Measurements from ENCODE around the gene POLR3C.
A peak's percentile ranks its signal among the peaks of the same experiment; 100 is the strongest.

Gene POLR3C

DNA sequence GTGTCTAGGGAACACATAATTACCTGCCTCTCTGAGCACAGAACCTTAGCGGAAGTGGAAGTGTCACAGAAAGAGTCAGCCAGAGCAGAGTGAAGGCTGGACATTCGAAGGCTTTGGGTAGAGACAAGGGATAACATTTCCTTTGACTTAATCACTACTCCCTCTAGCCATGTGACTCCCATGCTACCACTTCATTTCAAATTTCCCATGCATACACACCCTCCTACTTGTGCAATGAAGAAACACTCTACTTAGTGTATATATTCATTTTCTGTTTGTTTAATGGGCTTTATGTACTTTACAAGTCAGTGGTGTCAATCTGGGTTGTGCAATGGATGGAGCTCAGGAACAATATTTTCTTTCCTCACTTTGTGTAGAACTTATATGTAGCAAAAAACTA, 54.7 kb downstream of the POLR3C start:
- no peaks in the 10 kb centered on the region for H3K36me3 ChIP-seq (ENCODE audit: control insufficient read depth, insufficient read depth, low read length, severe bottlenecking)
- H3K4me1 ChIP-seq (ENCODE audit: control insufficient read depth, insufficient read depth, low read length), result peaks cover 4% of the 10 kb centered on the region
- H3K9me3 ChIP-seq (ENCODE audit: control insufficient read depth, low read length), result no peaks in the 10 kb centered on the region
- DNase-seq (ENCODE audit: low read depth), result peak; percentile 39
- H3K9ac ChIP-seq (ENCODE audit: low read length), result no peak overlapping the region
- no peak overlapping the region for H3K4me3 ChIP-seq (ENCODE audit: low read length)
- H3K27me3 ChIP-seq (replicated peaks; ENCODE audit: control insufficient read depth, insufficient read depth, low read length), result no peaks in the 10 kb centered on the region

DNA sequence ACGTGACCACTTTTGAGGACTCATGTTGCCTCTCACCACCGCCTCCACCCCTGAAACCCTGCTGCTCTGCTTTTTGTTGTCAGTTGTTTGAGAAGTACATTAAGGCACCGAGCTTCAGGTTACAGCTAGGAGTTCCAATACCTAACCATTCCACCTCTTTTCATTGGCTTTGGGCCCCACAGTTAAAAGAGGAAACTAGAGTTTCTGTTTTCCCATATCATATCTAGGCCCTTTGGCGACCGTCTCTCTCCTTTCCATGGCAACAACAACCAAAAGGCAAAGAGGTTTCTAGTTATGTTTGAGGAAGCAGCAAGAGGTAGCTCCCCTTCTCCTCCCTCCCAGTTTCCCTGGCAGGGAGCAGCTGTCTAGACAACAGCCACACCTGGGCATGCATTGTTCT, 55.8 kb downstream of the POLR3C start:
- Histone ChIP-seq H3K9me3 (ENCODE audit: control insufficient read depth, low read length) (no peaks in the 10 kb centered on the region), H3K36me3 (ENCODE audit: control insufficient read depth, insufficient read depth, low read length, severe bottlenecking) (no peaks in the 10 kb centered on the region), H3K4me1 (ENCODE audit: control insufficient read depth, insufficient read depth, low read length) (peaks cover 15% of the 10 kb centered on the region), H3K4me3 (ENCODE audit: low read length) (no peak overlapping the region), H3K9ac (ENCODE audit: low read length) (no peak overlapping the region), H3K27me3 (replicated peaks; ENCODE audit: control insufficient read depth, insufficient read depth, low read length) (no peaks in the 10 kb centered on the region)
- no peak for DNase-seq (ENCODE audit: low read depth)

DNA sequence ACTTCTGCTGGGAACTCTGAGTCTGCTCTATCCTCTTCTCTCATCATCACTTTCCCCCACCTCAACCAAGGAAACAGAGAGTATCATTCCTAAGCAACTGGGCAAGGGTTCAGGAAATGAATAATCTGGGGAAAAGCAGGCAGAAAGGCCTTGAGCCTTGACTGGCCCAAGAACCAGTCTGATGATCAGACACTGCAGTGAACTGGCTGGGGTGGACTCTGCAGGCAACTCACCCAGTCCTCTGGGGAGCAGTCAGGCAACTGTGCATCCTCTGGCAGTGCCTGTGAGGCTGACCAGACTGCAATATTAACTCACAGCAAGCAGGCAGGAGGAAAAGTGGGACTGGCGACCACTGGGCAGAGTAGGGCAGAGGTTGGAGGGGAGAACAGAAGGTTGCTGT, 60.7 kb downstream of the POLR3C start:
- Histone ChIP-seq H3K27me3 (replicated peaks; ENCODE audit: control insufficient read depth, insufficient read depth, low read length) (no peaks in the 10 kb centered on the region), H3K4me1 (ENCODE audit: control insufficient read depth, insufficient read depth, low read length) (peaks cover 25% of the 10 kb centered on the region), H3K9ac (ENCODE audit: low read length) (peak overlapping the region; percentile 48), H3K36me3 (ENCODE audit: control insufficient read depth, insufficient read depth, low read length, severe bottlenecking) (no peaks in the 10 kb centered on the region), H3K4me3 (ENCODE audit: low read length) (peak overlapping the region; percentile 85), H3K9me3 (ENCODE audit: control insufficient read depth, low read length) (no peaks in the 10 kb centered on the region)
- no peak for DNase-seq (ENCODE audit: low read depth)

- DNase-seq (ENCODE audit: low read depth), result peak; percentile 88
- Histone ChIP-seq H3K4me3 (ENCODE audit: low read length) (peak within 1 kb of the TSS; percentile 85), H3K27me3 (replicated peaks; ENCODE audit: control insufficient read depth, insufficient read depth, low read length) (no peaks in the 10 kb centered on the region), H3K36me3 (ENCODE audit: control insufficient read depth, insufficient read depth, low read length, severe bottlenecking) (no peaks in the 10 kb centered on the region), H3K9ac (ENCODE audit: low read length) (peak within 1 kb of the TSS; percentile 51), H3K4me1 (ENCODE audit: control insufficient read depth, insufficient read depth, low read length) (peaks cover 34% of the 10 kb centered on the region), H3K9me3 (ENCODE audit: control insufficient read depth, low read length) (no peaks in the 10 kb centered on the region)
These were observed 61.8 kb downstream of the POLR3C start, which contains the start of gene ANKRD35 for GRCh38 chr1:145885738-145886287. TSS of gene ANKRD35 (minus strand) at chr1:145885866. CDS start at chr1:145885758, 108 bp downstream.

DNA sequence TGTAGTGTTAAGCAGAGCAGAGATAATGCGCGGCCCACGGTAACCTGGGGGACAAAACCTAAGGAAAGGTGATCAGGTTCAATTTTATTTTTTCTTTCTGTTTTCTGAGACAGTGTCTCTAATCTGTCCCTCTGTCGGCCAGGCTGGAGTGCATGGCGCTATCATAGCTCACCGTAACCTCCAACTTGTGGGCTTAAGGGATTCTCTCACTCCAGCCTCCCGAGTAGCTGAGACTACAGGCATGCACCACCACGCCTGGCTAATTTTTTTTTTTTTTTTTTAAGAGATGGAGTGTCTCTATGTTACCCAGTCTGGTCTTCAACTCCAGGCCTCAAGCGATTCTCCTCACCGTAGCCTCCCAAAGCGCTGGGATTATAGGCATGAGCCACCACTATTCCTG, 62.4 kb downstream of the POLR3C start:
- Histone ChIP-seq H3K9me3 (ENCODE audit: control insufficient read depth, low read length) (no peaks in the 10 kb centered on the region), H3K4me3 (ENCODE audit: low read length) (peak overlapping the region; percentile 85), H3K9ac (ENCODE audit: low read length) (peak overlapping the region; percentile 51), H3K4me1 (ENCODE audit: control insufficient read depth, insufficient read depth, low read length) (peaks cover 40% of the 10 kb centered on the region), H3K36me3 (ENCODE audit: control insufficient read depth, insufficient read depth, low read length, severe bottlenecking) (no peaks in the 10 kb centered on the region), H3K27me3 (replicated peaks; ENCODE audit: control insufficient read depth, insufficient read depth, low read length) (no peaks in the 10 kb centered on the region)
- DNase-seq (ENCODE audit: low read depth), result no peak

DNA sequence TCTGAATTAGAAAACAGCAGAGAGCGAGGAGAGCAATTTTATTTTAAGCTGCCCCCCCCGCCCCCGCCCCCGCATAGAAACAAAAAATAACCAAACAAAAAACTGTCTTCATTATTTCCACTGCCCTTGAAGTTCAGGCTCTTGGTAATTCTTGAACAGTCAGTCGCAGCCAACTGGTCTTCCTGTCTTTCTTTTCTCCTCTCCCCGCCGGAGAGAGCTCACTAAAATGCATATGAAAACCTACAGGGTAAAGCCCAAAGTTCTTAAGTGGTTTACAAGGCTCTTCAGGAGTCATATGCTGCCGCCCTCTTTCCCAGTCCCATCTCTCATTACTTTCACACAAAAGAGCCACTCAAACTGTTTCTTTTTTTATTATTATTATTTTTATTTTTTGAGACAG, 62.8 kb downstream of the POLR3C start:
- Histone ChIP-seq H3K36me3 (ENCODE audit: control insufficient read depth, insufficient read depth, low read length, severe bottlenecking) (no peaks in the 10 kb centered on the region), H3K4me1 (ENCODE audit: control insufficient read depth, insufficient read depth, low read length) (peaks cover 44% of the 10 kb centered on the region), H3K9me3 (ENCODE audit: control insufficient read depth, low read length) (no peaks in the 10 kb centered on the region), H3K9ac (ENCODE audit: low read length) (no peak overlapping the region), H3K27me3 (replicated peaks; ENCODE audit: control insufficient read depth, insufficient read depth, low read length) (no peaks in the 10 kb centered on the region), H3K4me3 (ENCODE audit: low read length) (no peak overlapping the region)
- DNase-seq (ENCODE audit: low read depth), result no peak

GRCh38 chr1:145887631-145888030, 63.6 kb downstream of the POLR3C start:
- peaks cover 53% of the 10 kb centered on the region for H3K4me1 ChIP-seq (ENCODE audit: control insufficient read depth, insufficient read depth, low read length)
- DNase-seq (ENCODE audit: low read depth), result no peak
- H3K36me3 ChIP-seq (ENCODE audit: control insufficient read depth, insufficient read depth, low read length, severe bottlenecking), result no peaks in the 10 kb centered on the region
- no peak overlapping the region for H3K4me3 ChIP-seq (ENCODE audit: low read length)
- no peaks in the 10 kb centered on the region for H3K27me3 ChIP-seq (replicated peaks; ENCODE audit: control insufficient read depth, insufficient read depth, low read length)
- H3K9me3 ChIP-seq (ENCODE audit: control insufficient read depth, low read length), result no peaks in the 10 kb centered on the region
- H3K9ac ChIP-seq (ENCODE audit: low read length), result no peak overlapping the region

DNA sequence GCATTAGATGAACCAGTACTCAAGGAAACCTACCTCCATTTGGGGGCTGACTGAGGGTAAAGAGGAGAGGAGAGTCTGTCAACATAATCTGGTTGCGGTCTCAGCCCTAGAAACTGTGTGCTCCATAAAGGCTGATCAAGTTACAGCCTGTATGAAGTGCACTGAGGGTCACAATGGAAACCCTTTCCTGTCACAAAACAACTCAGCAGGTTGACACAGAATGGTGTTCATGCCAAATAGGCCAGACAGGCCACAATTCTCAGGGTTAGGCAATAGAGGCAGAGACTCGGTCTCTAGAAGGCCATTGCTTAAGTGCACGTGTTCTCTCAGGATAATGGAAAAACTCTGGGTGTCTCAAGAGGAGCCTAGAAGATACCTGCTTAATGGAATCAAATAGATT, 65.7 kb downstream of the POLR3C start:
- no peaks in the 10 kb centered on the region for H3K27me3 ChIP-seq (replicated peaks; ENCODE audit: control insufficient read depth, insufficient read depth, low read length)
- H3K36me3 ChIP-seq (ENCODE audit: control insufficient read depth, insufficient read depth, low read length, severe bottlenecking), result no peaks in the 10 kb centered on the region
- no peak for DNase-seq (ENCODE audit: low read depth)
- H3K4me3 ChIP-seq (ENCODE audit: low read length), result no peak overlapping the region
- no peak overlapping the region for H3K9ac ChIP-seq (ENCODE audit: low read length)
- H3K4me1 ChIP-seq (ENCODE audit: control insufficient read depth, insufficient read depth, low read length), result peaks cover 43% of the 10 kb centered on the region
- H3K9me3 ChIP-seq (ENCODE audit: control insufficient read depth, low read length), result no peaks in the 10 kb centered on the region

GRCh38 chr1:145891143-145891542, 67.1 kb downstream of the POLR3C start:
- no peaks in the 10 kb centered on the region for H3K36me3 ChIP-seq (ENCODE audit: control insufficient read depth, insufficient read depth, low read length, severe bottlenecking)
- H3K9ac ChIP-seq (ENCODE audit: low read length), result peak overlapping the region; percentile 79
- no peaks in the 10 kb centered on the region for H3K9me3 ChIP-seq (ENCODE audit: control insufficient read depth, low read length)
- DNase-seq (ENCODE audit: low read depth), result peak; percentile 34
- H3K27me3 ChIP-seq (replicated peaks; ENCODE audit: control insufficient read depth, insufficient read depth, low read length), result no peaks in the 10 kb centered on the region
- peaks cover 35% of the 10 kb centered on the region for H3K4me1 ChIP-seq (ENCODE audit: control insufficient read depth, insufficient read depth, low read length)
- H3K4me3 ChIP-seq (ENCODE audit: low read length), result peak overlapping the region; percentile 59

DNA sequence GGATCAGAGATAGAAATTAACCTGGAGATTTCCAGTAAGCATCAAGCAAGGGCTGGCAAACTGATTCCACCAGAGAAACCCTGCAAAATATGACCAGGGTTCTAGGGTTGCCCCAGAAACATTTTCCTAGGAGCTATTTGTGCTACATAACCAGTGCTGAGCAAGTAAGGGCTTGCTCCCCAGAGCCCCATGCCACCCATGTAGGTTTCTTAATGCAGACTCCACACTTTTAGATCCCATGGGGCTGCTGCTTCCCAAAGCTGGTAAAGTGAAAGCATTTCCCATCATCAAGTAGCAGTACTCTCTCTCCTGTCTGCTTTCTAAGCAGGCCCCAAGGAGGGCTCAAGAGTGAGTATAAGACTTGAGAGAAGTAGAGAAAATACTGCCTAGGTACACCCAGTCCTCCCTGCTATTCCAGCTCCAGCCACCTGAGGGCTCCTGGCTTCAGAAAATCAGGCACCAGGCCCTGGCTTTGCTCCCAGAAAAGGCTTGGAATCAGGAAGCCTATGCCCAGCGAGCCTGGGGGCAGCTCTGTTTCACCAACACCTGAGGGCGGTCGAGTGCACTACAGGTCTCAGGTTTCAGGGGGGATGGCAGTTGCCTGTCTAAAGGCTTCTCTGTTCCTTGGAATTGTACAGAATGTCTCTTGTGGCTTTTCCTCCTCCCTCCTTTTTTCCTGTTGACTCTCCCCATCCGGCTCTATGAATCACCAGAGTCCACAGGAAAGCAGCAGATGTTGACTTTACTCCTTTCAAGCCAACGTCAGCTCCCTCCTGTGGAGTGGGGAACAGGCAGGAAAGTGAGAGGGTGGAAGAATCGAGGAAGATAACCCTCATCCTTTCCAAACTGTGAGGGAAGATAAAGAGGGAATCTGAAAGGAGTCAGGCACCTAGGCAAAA, 67.8 kb downstream of the POLR3C start:
- H3K4me1 ChIP-seq (ENCODE audit: control insufficient read depth, insufficient read depth, low read length), result peaks cover 35% of the 10 kb centered on the region
- peak; percentile 98 for DNase-seq (ENCODE audit: low read depth)
- H3K9me3 ChIP-seq (ENCODE audit: control insufficient read depth, low read length), result no peaks in the 10 kb centered on the region
- no peaks in the 10 kb centered on the region for H3K36me3 ChIP-seq (ENCODE audit: control insufficient read depth, insufficient read depth, low read length, severe bottlenecking)
- H3K9ac ChIP-seq (ENCODE audit: low read length), result peak overlapping the region; percentile 79
- H3K27me3 ChIP-seq (replicated peaks; ENCODE audit: control insufficient read depth, insufficient read depth, low read length), result no peaks in the 10 kb centered on the region
- peak overlapping the region; percentile 59 for H3K4me3 ChIP-seq (ENCODE audit: low read length)

DNA sequence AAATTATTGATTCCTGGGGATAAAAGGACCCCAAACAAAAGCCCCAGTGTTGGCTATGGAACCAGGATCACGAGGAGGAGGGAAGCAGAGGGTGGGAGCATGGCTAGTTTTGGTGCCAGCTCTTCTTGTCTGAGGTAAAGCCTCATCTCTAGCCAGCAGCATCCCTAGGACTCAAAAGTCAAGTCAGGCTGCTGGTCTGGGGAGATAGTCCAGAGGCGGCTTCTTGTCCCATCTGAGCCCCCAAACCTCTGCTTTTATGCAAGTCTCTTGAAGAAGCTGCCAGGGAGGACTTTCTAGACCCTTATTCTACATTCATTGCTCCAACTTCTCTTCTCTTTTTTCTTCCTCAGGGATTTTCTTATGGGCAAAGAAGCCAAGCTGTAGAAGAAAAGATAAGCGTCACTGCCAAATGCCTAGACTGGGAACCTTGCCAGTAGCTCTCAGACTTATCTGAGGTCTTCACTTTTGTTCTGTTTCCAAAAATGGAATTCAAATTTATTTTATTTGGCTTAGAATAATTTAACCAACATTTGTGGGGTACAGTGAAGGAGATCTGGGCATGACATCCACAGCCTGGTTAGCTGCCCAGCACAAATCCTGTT, 68.6 kb downstream of the POLR3C start:
- peak overlapping the region; percentile 59 for H3K4me3 ChIP-seq (ENCODE audit: low read length)

More for the DNA sequence above, 68.6 kb downstream of the POLR3C start:
- H3K9ac ChIP-seq (ENCODE audit: low read length), result peak overlapping the region; percentile 79
- H3K27me3 ChIP-seq (replicated peaks; ENCODE audit: control insufficient read depth, insufficient read depth, low read length), result no peaks in the 10 kb centered on the region
- no peaks in the 10 kb centered on the region for H3K9me3 ChIP-seq (ENCODE audit: control insufficient read depth, low read length)
- H3K36me3 ChIP-seq (ENCODE audit: control insufficient read depth, insufficient read depth, low read length, severe bottlenecking), result no peaks in the 10 kb centered on the region
- peak; percentile 59 for DNase-seq (ENCODE audit: low read depth)
- peaks cover 35% of the 10 kb centered on the region for H3K4me1 ChIP-seq (ENCODE audit: control insufficient read depth, insufficient read depth, low read length)

Data from adipocyte (in vitro differentiated cells).